HepG2 (cell line): ENCODE results near the gene FYTTD1. TPM values are rescaled to one million over a fixed set of nuclear protein-coding genes. Genes with fewer than 3 reads are reported as not detected.

Source experiments
- ATRX ChIP-seq: sonication (generic); formaldehyde crosslinking; IDR thresholded peaks from 2 replicates; pipeline ENCODE4 v1.4.0; 2020; ENCODE audit warnings: missing genetic modification reagents, borderline replicate concordance
- GABPA ChIP-seq, 2 experiments: IDR thresholded peaks; 2 replicates each; pipeline ENCODE4 v1.6.1; 2011 to 2016; ENCODE audit warnings: low read depth in 2 of 2, low read length in 1 of 2, missing biosample characterization in 1 of 2, missing genetic modification characterization in 1 of 2
- NR1H2 ChIP-seq: sonication (generic); formaldehyde crosslinking; IDR thresholded peaks from 2 replicates; pipeline ENCODE4 v1.8.1; 2022; ENCODE audit warnings: low read depth, missing genetic modification reagents, borderline replicate concordance
- NR2F2 ChIP-seq: IDR thresholded peaks from 2 replicates; pipeline ENCODE4 v1.6.1; 2012; ENCODE audit warnings: low read depth, inconsistent platforms, borderline replicate concordance
- ONECUT2 ChIP-seq: sonication (generic); formaldehyde crosslinking; IDR thresholded peaks from 2 replicates; pipeline ENCODE4 v1.4.0; 2020; ENCODE audit warnings: missing genetic modification reagents
- SETDB1 ChIP-seq: sonication (generic); formaldehyde crosslinking; IDR thresholded peaks from 2 replicates; pipeline ENCODE4 v1.5.1; 2020; ENCODE audit warnings: missing genetic modification reagents, mild to moderate bottlenecking, borderline replicate concordance
- SOX13 ChIP-seq, 3 experiments: fragments of 450-650 bp in 1 of 3; sonication (generic) in 1 of 3; formaldehyde crosslinking in 1 of 3; IDR thresholded peaks in 2 of 3; conservative IDR thresholded peaks in 1 of 3; 2 replicates each; pipeline versions ENCODE4 v1.5.0 to v1.6.1; 2016 to 2020; ENCODE audit warnings: antibody characterized with exemption in 1 of 3, mild to moderate bottlenecking in 1 of 3, missing compliant biosample characterization in 1 of 3, missing genetic modification reagents in 1 of 3, moderate library complexity in 1 of 3
- SPEN ChIP-seq: sonication (generic); formaldehyde crosslinking; IDR thresholded peaks from 2 replicates; pipeline ENCODE4 v1.5.1; 2020; ENCODE audit warnings: low read depth, mild to moderate bottlenecking, missing genetic modification reagents
- SRF ChIP-seq: IDR thresholded peaks from 2 replicates; pipeline ENCODE4 v1.6.1; 2011; ENCODE audit warnings: mild to moderate bottlenecking, low read depth, low read length, moderate library complexity
- ZBTB3 ChIP-seq: sonication (generic); formaldehyde crosslinking; IDR thresholded peaks from 2 replicates; pipeline ENCODE4 v1.4.0; 2020; ENCODE audit warnings: low read depth, mild to moderate bottlenecking, moderate library complexity, missing genetic modification reagents, borderline replicate concordance
- ZC3H13 ChIP-seq: sonication (generic); formaldehyde crosslinking; IDR thresholded peaks from 2 replicates; pipeline ENCODE4 v1.8.1; 2023; ENCODE audit warnings: mild to moderate bottlenecking, missing genetic modification reagents, moderate library complexity
- ZFP1 ChIP-seq: IDR thresholded peaks from 2 replicates; pipeline ENCODE4 v1.6.1; 2016
- ZFP36 ChIP-seq: fragments of 150-350 bp; IDR thresholded peaks from 2 replicates; pipeline ENCODE4 v1.6.1; 2018; ENCODE audit warnings: borderline replicate concordance, low read length, low read depth; ENCODE audit not compliant: partially characterized antibody
- ZNF143 ChIP-seq: sonication (generic); formaldehyde crosslinking; IDR thresholded peaks from 2 replicates; pipeline ENCODE4 v1.4.0; 2020; ENCODE audit warnings: missing genetic modification reagents
- ZNF264 ChIP-seq: sonication (generic); formaldehyde crosslinking; IDR thresholded peaks from 2 replicates; pipeline ENCODE4 v1.4.0; 2020; ENCODE audit warnings: missing genetic modification reagents
- ZNF326 ChIP-seq: sonication (generic); formaldehyde crosslinking; IDR thresholded peaks from 2 replicates; pipeline ENCODE4 v1.4.0; 2020; ENCODE audit warnings: missing genetic modification reagents, borderline replicate concordance
- ZNF569 ChIP-seq: sonication (generic); formaldehyde crosslinking; IDR thresholded peaks from 2 replicates; pipeline ENCODE4 v1.5.0; 2020; ENCODE audit warnings: mild to moderate bottlenecking, missing genetic modification reagents, moderate library complexity, borderline replicate concordance
- ZNF652 ChIP-seq: IDR thresholded peaks from 2 replicates; pipeline ENCODE4 v1.6.1; 2016; ENCODE audit warnings: low read depth, borderline replicate concordance
- ZNF776 ChIP-seq: sonication (generic); formaldehyde crosslinking; IDR thresholded peaks from 2 replicates; pipeline ENCODE4 v1.4.0; 2020; ENCODE audit warnings: mild to moderate bottlenecking, missing genetic modification reagents
- ZNF839 ChIP-seq: sonication (generic); formaldehyde crosslinking; IDR thresholded peaks from 2 replicates; pipeline ENCODE4 v1.4.0; 2020; ENCODE audit warnings: missing genetic modification reagents, mild to moderate bottlenecking, borderline replicate concordance
- polyA plus RNA-seq, 8 experiments: library from polyadenylated mRNA; depleted of rRNA in 3 of 8; stranded (reverse) in 7 of 8; unstranded in 1 of 8; fragments of >200 nt; fragmentation: Illumina TruSeq in 4 of 8; extraction: Trizol in 4 of 8; gene quantifications; 2 replicates each; pipeline versions ENCODE4 v1.2.1 to v1.2.3, GENCODE V29; 2011 to 2016; ENCODE audit warnings: low read depth in 4 of 8, missing spikeins in 1 of 8, mixed read lengths in 1 of 8; ENCODE audit not compliant: insufficient read depth in 1 of 8
- total RNA-seq, 5 experiments: library from RNA; depleted of rRNA; stranded (reverse); fragments of >200 nt; fragmentation: Illumina TruSeq; extraction: Trizol; gene quantifications; 2 replicates each; pipeline ENCODE4 v1.2.3, GENCODE V29; 2016; ENCODE audit warnings: low read depth in 1 of 5
- TF ChIP-seq, protein P1 (sequence below): sonication (generic); formaldehyde crosslinking; IDR thresholded peaks from 2 replicates; pipeline ENCODE4 v1.4.0; 2020; ENCODE audit warnings: missing genetic modification reagents
- TF ChIP-seq, protein P2 (sequence below): sonication (generic); formaldehyde crosslinking; IDR thresholded peaks from 2 replicates; pipeline ENCODE4 v1.5.1; 2020; ENCODE audit warnings: mild to moderate bottlenecking, missing genetic modification reagents, borderline replicate concordance
- TF ChIP-seq, protein P3 (sequence below): sonication (generic); formaldehyde crosslinking; IDR thresholded peaks from 2 replicates; pipeline ENCODE4 v1.5.1; 2020; ENCODE audit warnings: missing genetic modification reagents, mild to moderate bottlenecking, borderline replicate concordance
- TF ChIP-seq, protein P4 (sequence below): IDR thresholded peaks from 2 replicates; pipeline ENCODE4 v1.6.1; 2016
- TF ChIP-seq, protein P5 (sequence below): sonication (generic); formaldehyde crosslinking; IDR thresholded peaks from 2 replicates; pipeline ENCODE4 v1.4.0; 2020; ENCODE audit warnings: missing genetic modification reagents; ENCODE audit errors: not compliant biosample characterization

The FYTTD1 gene
- total and polyA plus RNA-seq, 2 of the 13 experiments (the other 11 are each of a cell fraction or from before 2014, with no cell fraction given) = 6.5 to 28.8 TPM

DNA sequence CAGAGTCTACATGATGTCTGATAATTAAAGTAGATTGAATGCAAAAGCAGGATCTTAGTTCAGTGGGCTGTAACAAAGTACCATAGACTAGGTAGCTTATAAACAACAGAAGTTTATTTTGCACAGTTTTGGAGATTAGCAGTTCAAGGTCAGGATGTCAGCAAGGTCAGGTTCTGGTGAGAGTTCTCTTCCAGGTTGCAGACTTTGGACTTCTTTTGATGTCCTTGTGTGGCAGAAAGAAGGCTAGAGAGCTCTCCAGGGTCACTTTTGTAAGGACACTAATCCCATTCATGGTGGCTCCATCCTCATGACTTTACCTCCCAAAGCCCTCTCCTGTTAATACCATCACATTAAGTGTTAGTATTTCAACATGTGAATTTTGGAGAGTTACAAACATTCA is 12.1 kb downstream of the FYTTD1 start (continued):
- TF ChIP-seq, protein P1, sequence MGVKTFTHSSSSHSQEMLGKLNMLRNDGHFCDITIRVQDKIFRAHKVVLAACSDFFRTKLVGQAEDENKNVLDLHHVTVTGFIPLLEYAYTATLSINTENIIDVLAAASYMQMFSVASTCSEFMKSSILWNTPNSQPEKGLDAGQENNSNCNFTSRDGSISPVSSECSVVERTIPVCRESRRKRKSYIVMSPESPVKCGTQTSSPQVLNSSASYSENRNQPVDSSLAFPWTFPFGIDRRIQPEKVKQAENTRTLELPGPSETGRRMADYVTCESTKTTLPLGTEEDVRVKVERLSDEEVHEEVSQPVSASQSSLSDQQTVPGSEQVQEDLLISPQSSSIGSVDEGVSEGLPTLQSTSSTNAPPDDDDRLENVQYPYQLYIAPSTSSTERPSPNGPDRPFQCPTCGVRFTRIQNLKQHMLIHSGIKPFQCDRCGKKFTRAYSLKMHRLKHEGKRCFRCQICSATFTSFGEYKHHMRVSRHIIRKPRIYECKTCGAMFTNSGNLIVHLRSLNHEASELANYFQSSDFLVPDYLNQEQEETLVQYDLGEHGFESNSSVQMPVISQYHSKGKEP = no peak
- TF ChIP-seq ZBTB3 (CRISPR knock-in tag) (no peak), SETDB1 (CRISPR knock-in tag) (no peak), ZNF776 (CRISPR knock-in tag) (no peak), NR1H2 (CRISPR knock-in tag) (no peak), ZFP36 (no peak), ONECUT2 (CRISPR knock-in tag) (no peak), GABPA (IDR thresholded peaks at IDR 0.05; ENCODE audit: low read depth, low read length) (no peak), GABPA (CRISPR knock-in tag; IDR thresholded peaks at IDR 0.05; ENCODE audit: low read depth) (0 out of 2 replicates have a peak, but pooled peaks have one; percentile 11), SPEN (no peak), NR2F2 (peak; percentile 81), ZNF143 (CRISPR knock-in tag) (no peak), ZNF326 (CRISPR knock-in tag) (no peak), SRF (no peak), ZNF839 (CRISPR knock-in tag) (no peak), ATRX (CRISPR knock-in tag) (no peak), ZNF569 (CRISPR knock-in tag) (no peak), ZNF652 (CRISPR knock-in tag) (no peak), ZNF264 (peak; percentile 100), ZFP1 (CRISPR knock-in tag) (no peak), ZC3H13 (CRISPR knock-in tag) (no peak), SOX13 (IDR thresholded peaks at IDR 0.05) (no peak), SOX13 (CRISPR knock-in tag; conservative IDR thresholded peaks at IDR 0.05 in 1 of 2, IDR thresholded peaks at IDR 0.05 in 1 of 2) (peak in 1 of 2 experiments; percentile 27; a peak in 1 of 4 replicates)
- TF ChIP-seq, protein P2, sequence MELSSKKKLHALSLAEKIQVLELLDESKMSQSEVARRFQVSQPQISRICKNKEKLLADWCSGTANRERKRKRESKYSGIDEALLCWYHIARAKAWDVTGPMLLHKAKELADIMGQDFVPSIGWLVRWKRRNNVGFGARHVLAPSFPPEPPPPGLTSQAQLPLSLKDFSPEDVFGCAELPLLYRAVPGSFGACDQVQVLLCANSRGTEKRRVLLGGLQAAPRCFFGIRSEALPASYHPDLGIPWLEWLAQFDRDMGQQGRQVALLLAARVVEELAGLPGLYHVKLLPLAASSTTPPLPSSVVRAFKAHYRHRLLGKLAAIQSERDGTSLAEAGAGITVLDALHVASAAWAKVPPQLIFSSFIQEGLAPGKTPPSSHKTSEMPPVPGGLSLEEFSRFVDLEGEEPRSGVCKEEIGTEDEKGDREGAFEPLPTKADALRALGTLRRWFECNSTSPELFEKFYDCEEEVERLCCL (CRISPR knock-in tag) = no peak
- TF ChIP-seq, protein P3, sequence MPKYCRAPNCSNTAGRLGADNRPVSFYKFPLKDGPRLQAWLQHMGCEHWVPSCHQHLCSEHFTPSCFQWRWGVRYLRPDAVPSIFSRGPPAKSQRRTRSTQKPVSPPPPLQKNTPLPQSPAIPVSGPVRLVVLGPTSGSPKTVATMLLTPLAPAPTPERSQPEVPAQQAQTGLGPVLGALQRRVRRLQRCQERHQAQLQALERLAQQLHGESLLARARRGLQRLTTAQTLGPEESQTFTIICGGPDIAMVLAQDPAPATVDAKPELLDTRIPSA = no peak
- TF ChIP-seq, protein P4, sequence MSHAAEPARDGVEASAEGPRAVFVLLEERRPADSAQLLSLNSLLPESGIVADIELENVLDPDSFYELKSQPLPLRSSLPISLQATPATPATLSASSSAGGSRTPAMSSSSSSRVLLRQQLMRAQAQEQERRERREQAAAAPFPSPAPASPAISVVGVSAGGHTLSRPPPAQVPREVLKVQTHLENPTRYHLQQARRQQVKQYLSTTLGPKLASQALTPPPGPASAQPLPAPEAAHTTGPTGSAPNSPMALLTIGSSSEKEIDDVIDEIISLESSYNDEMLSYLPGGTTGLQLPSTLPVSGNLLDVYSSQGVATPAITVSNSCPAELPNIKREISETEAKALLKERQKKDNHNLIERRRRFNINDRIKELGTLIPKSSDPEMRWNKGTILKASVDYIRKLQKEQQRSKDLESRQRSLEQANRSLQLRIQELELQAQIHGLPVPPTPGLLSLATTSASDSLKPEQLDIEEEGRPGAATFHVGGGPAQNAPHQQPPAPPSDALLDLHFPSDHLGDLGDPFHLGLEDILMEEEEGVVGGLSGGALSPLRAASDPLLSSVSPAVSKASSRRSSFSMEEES = no peak
- TF ChIP-seq, protein P5, sequence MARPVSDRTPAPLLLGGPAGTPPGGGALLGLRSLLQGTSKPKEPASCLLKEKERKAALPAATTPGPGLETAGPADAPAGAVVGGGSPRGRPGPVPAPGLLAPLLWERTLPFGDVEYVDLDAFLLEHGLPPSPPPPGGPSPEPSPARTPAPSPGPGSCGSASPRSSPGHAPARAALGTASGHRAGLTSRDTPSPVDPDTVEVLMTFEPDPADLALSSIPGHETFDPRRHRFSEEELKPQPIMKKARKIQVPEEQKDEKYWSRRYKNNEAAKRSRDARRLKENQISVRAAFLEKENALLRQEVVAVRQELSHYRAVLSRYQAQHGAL (CRISPR knock-in tag) = no peak
